Measurements from ENCODE around the gene TM2D3. TPM values are rescaled to one million over a fixed set of nuclear protein-coding genes. Genes with fewer than 3 reads are reported as not detected.

The TM2D3 gene
- total and polyA plus RNA-seq, 2 donors (not counting 1 experiment from before 2014, with no cell fraction given) = 35.5 to 63.5 TPM

GRCh38 chr15:101612676-101613075 is 39.5 kb downstream of the TM2D3 start:
- Mint-ChIP-seq H3K9me3 (ENCODE audit: insufficient read depth) (no peaks in the 10 kb centered on the region), H3K27me3 (no peaks in the 10 kb centered on the region), H3K4me1 (no peaks in the 10 kb centered on the region), H3K27ac (no peak overlapping the region), H3K4me3 (no peak overlapping the region)
- Histone ChIP-seq H3K9ac (ENCODE audit: low read length) (no peak overlapping the region), H3K4me1 (ENCODE audit: control insufficient read depth in 2 of 2, insufficient read depth in 2 of 2, low read length in 2 of 2) (no peaks in the 10 kb centered on the region), H3K4me2 (replicated peaks; ENCODE audit: low read depth, low read length, poor library complexity, severe bottlenecking) (no peak overlapping the region), H3K36me3 (replicated peaks in 1 of 2; ENCODE audit: control extremely low read depth in 1 of 2, control insufficient read depth in 1 of 2, extremely low read depth in 1 of 2, insufficient read depth in 2 of 2, low read length in 1 of 2) (no peaks in the 10 kb centered on the region), H3K27me3 (replicated peaks in 1 of 4; ENCODE audit: control extremely low read depth in 1 of 4, control insufficient read depth in 3 of 4, insufficient read depth in 4 of 4, low read length in 3 of 4) (no peaks in the 10 kb centered on the region), H3K79me2 (ENCODE audit: control insufficient read depth, insufficient read depth, low read length) (no peaks in the 10 kb centered on the region), H4K20me1 (ENCODE audit: control insufficient read depth, insufficient read depth, low read length, poor library complexity, severe bottlenecking) (no peaks in the 10 kb centered on the region), H2AFZ (ENCODE audit: insufficient read depth, low read depth, low read length, poor library complexity, severe bottlenecking) (no peak overlapping the region), H3K27ac (ENCODE audit: low read length in 2 of 2) (no peak overlapping the region), H3K4me3 (ENCODE audit: control extremely low read depth in 1 of 5, extremely low read depth in 1 of 5, insufficient read depth in 1 of 5, low read depth in 2 of 5, low read length in 4 of 5) (no peak overlapping the region), H3K9me3 (ENCODE audit: control extremely low read depth in 1 of 3, control insufficient read depth in 2 of 3, insufficient read depth in 1 of 3, low read length in 2 of 3) (no peaks in the 10 kb centered on the region)
- ChIA-PET POLR2A (no interaction called here), CTCF (no interaction called here)
- DNase-seq (no peak), ATAC-seq (ENCODE audit: low read depth) (no peak)
- no peak for TF ChIP-seq CTCF (IDR thresholded peaks at IDR 0.05)
- TF ChIP-seq EZH2 (IDR thresholded peaks at IDR 0.05; ENCODE audit: borderline replicate concordance, insufficient read depth, low read depth, low read length, poor library complexity, severe bottlenecking) = no peak
- 85% methylated on average over 10 of the region's 11 CpGs for WGBS (ENCODE audit: insufficient coverage)
- intact Hi-C loops (cut with micrococcal nuclease) = no loop called here

DNA sequence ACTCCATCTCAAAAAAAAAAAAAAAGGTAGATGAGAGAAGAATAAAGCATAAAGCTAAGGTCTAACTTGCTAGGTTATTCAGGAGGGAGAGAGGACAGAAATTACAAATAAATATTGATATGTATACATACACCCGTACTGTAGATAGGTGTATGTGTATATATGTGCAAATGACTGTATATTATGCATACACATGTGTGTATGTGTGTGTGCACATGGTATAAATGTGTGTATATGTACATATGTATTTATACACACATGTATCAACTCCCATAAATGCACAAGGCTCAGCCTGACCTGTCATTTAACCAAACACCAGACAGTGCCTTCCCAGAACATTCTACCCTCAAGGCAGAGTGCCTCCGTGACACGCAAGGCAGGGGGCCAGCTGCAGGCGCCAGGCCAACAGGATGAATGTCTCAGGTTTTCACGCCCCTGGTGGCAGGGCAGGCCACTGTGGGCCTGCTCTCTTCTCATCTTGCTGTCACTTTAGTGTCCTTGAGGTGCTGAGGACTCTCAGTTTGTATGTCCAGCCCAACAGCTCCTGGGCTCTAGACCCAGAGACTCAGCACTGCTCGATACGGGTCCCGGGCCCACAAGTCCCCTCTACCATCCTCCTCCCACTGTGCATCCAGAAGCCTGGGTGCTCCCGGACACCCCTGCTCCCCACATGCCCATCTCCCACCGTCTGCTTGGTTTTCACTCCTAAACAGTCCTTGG is 40.4 kb downstream of the TM2D3 start:
- ATAC-seq (ENCODE audit: low read depth) (no peak), DNase-seq (no peak)
- Histone ChIP-seq H4K20me1 (ENCODE audit: control insufficient read depth, insufficient read depth, low read length, poor library complexity, severe bottlenecking) (no peaks in the 10 kb centered on the region), H3K9ac (ENCODE audit: low read length) (no peak overlapping the region), H3K4me1 (ENCODE audit: control insufficient read depth in 2 of 2, insufficient read depth in 2 of 2, low read length in 2 of 2) (no peaks in the 10 kb centered on the region), H3K79me2 (ENCODE audit: control insufficient read depth, insufficient read depth, low read length) (no peaks in the 10 kb centered on the region), H3K9me3 (ENCODE audit: control extremely low read depth in 1 of 3, control insufficient read depth in 2 of 3, insufficient read depth in 1 of 3, low read length in 2 of 3) (no peaks in the 10 kb centered on the region), H3K4me3 (ENCODE audit: control extremely low read depth in 1 of 5, extremely low read depth in 1 of 5, insufficient read depth in 1 of 5, low read depth in 2 of 5, low read length in 4 of 5) (no peak overlapping the region), H3K27ac (ENCODE audit: low read length in 2 of 2) (no peak overlapping the region), H3K4me2 (replicated peaks; ENCODE audit: low read depth, low read length, poor library complexity, severe bottlenecking) (no peak overlapping the region), H2AFZ (ENCODE audit: insufficient read depth, low read depth, low read length, poor library complexity, severe bottlenecking) (no peak overlapping the region), H3K36me3 (replicated peaks in 1 of 2; ENCODE audit: control extremely low read depth in 1 of 2, control insufficient read depth in 1 of 2, extremely low read depth in 1 of 2, insufficient read depth in 2 of 2, low read length in 1 of 2) (no peaks in the 10 kb centered on the region), H3K27me3 (replicated peaks in 1 of 4; ENCODE audit: control extremely low read depth in 1 of 4, control insufficient read depth in 3 of 4, insufficient read depth in 4 of 4, low read length in 3 of 4) (no peaks in the 10 kb centered on the region)
- Mint-ChIP-seq H3K9me3 (ENCODE audit: insufficient read depth) (no peaks in the 10 kb centered on the region), H3K4me3 (no peak overlapping the region), H3K27ac (no peak overlapping the region), H3K27me3 (no peaks in the 10 kb centered on the region), H3K4me1 (no peaks in the 10 kb centered on the region)
- WGBS (ENCODE audit: insufficient coverage) = 96% methylated on average over 9 of the region's 10 CpGs
- ChIA-PET CTCF (no interaction called here), POLR2A (no interaction called here)
- no peak for TF ChIP-seq EZH2 (IDR thresholded peaks at IDR 0.05; ENCODE audit: borderline replicate concordance, insufficient read depth, low read depth, low read length, poor library complexity, severe bottlenecking)
- no peak for TF ChIP-seq CTCF (IDR thresholded peaks at IDR 0.05)
- intact Hi-C loops (cut with micrococcal nuclease) = no loop called here

Data from B cell (primary cell).